Type B pancreatic cell (in vitro differentiated cells): ENCODE measurements around the gene PRRC2C. TPM values are rescaled to one million over a fixed set of nuclear protein-coding genes. Genes with fewer than 3 reads are reported as not detected.

Experiments used
- DNase-seq: peaks from one replicate; pipeline ENCODE4 v3.0.0; 2021; ENCODE audit warnings: mixed read lengths; ENCODE audit not compliant: unreplicated experiment; ENCODE audit errors: extremely low spot score
- H3K27ac Mint-ChIP-seq: 2 replicates; pipeline ENCODE4 v1.8.0; 2021; ENCODE audit warnings: mild to moderate bottlenecking, mixed read lengths
- H3K27me3 Mint-ChIP-seq: 2 replicates; pipeline ENCODE4 v1.8.0; 2021; ENCODE audit warnings: mixed read lengths
- H3K36me3 Mint-ChIP-seq: 2 replicates; pipeline ENCODE4 v1.8.0; 2021; ENCODE audit warnings: mixed read lengths
- H3K4me1 Mint-ChIP-seq: one replicate; pipeline ENCODE4 v1.8.0; 2021; ENCODE audit warnings: mixed read lengths; ENCODE audit not compliant: unreplicated experiment
- H3K4me3 Mint-ChIP-seq: 2 replicates; pipeline ENCODE4 v1.8.0; 2021; ENCODE audit warnings: mild to moderate bottlenecking, mixed read lengths
- H3K9me3 Mint-ChIP-seq: 2 replicates; pipeline ENCODE4 v1.8.0; 2021; ENCODE audit warnings: mixed read lengths
- total RNA-seq: library from RNA; stranded (reverse); gene quantifications from 2 replicates; pipeline ENCODE4 v1.2.1, GENCODE V29; 2021; ENCODE audit warnings: low replicate concordance
- TF ChIP-seq, protein P1 (sequence below): fragments of 200-600 bp; sonication (generic); conservative IDR thresholded peaks from 2 replicates; pipeline ENCODE4 v1.5.0; 2021; ENCODE audit warnings: antibody characterized with exemption, mild to moderate bottlenecking

Gene PRRC2C
- total RNA-seq, 1 donor from 2014 or later, result 172 TPM

DNA sequence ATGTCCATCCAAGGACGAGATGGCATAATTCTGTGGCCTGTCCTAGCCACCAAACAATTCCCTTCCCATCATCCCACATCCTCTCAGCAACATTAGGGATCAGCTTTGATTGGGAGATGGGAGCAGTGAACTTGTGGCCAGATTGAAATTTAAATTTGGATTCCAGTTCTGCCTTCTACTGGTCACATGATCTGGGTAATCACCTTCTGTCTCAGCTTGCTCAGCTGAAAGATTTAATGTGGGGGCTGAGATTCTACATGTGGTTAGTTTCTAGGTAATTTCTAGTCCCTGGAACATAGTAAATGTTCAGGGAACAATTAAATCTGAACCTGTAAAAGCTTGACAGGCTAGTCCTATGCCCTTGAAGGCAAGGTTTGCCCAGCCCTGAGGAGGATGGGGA lies 139.9 kb downstream of the PRRC2C start:
- Mint-ChIP-seq H3K4me3 (no peak overlapping the region), H3K27ac (no peak overlapping the region), H3K4me1 (peaks cover 6% of the 10 kb centered on the region), H3K9me3 (no peaks in the 10 kb centered on the region), H3K36me3 (no peaks in the 10 kb centered on the region), H3K27me3 (no peaks in the 10 kb centered on the region)
- no peak for DNase-seq
- TF ChIP-seq, protein P1, sequence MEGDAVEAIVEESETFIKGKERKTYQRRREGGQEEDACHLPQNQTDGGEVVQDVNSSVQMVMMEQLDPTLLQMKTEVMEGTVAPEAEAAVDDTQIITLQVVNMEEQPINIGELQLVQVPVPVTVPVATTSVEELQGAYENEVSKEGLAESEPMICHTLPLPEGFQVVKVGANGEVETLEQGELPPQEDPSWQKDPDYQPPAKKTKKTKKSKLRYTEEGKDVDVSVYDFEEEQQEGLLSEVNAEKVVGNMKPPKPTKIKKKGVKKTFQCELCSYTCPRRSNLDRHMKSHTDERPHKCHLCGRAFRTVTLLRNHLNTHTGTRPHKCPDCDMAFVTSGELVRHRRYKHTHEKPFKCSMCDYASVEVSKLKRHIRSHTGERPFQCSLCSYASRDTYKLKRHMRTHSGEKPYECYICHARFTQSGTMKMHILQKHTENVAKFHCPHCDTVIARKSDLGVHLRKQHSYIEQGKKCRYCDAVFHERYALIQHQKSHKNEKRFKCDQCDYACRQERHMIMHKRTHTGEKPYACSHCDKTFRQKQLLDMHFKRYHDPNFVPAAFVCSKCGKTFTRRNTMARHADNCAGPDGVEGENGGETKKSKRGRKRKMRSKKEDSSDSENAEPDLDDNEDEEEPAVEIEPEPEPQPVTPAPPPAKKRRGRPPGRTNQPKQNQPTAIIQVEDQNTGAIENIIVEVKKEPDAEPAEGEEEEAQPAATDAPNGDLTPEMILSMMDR, result no peak

DNA sequence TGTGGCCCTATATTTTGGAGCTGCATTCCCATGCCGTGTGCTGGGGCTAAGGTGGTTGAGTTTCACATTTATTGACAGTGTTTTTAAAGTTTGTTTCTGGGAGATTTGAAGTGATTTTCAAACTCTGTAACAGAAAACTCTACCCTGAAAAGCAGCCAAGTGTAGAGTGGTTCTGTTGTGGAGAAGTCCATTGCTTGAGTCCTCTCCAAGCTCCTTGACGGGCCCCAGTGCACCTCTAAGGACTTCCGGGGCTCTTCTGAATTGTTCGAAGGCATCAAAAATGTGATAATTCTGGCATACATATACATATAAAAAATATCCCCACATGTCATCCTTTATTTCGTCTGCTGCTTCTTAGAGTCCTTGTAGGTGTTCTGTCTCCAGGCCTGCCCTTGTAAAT lies 141.7 kb downstream of the PRRC2C start:
- no peak overlapping the region for H3K4me3 Mint-ChIP-seq
- no peaks in the 10 kb centered on the region for H3K36me3 Mint-ChIP-seq
- DNase-seq, result no peak
- H3K9me3 Mint-ChIP-seq, result no peaks in the 10 kb centered on the region
- no peak overlapping the region for H3K27ac Mint-ChIP-seq
- TF ChIP-seq, protein P1, result no peak
- H3K4me1 Mint-ChIP-seq, result peaks cover 3% of the 10 kb centered on the region
- H3K27me3 Mint-ChIP-seq, result peaks cover 4% of the 10 kb centered on the region

DNA sequence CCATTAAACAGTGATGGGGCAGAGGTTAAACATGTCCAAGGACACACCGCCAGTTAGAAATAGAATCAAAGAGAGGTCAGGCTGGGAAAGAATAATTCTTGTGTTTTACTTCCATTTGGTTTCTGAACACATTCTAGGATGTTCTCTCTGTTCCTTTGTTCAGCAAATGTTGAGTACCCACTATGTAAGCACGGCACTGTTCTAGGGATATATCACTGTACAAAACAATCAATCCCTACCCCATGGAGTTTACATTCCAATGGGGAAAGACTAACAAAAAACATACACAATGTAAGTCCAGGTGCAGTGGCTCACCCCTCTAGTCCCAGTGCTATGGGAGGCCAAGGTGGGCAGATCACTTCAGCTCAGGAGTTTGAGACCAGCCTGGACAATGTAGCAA lies 142.9 kb downstream of the PRRC2C start:
- H3K36me3 Mint-ChIP-seq, result no peaks in the 10 kb centered on the region
- no peaks in the 10 kb centered on the region for H3K4me1 Mint-ChIP-seq
- H3K9me3 Mint-ChIP-seq, result no peaks in the 10 kb centered on the region
- no peak for DNase-seq
- TF ChIP-seq, protein P1, result no peak
- peaks cover 10% of the 10 kb centered on the region for H3K27me3 Mint-ChIP-seq
- no peak overlapping the region for H3K27ac Mint-ChIP-seq
- no peak overlapping the region for H3K4me3 Mint-ChIP-seq

DNA sequence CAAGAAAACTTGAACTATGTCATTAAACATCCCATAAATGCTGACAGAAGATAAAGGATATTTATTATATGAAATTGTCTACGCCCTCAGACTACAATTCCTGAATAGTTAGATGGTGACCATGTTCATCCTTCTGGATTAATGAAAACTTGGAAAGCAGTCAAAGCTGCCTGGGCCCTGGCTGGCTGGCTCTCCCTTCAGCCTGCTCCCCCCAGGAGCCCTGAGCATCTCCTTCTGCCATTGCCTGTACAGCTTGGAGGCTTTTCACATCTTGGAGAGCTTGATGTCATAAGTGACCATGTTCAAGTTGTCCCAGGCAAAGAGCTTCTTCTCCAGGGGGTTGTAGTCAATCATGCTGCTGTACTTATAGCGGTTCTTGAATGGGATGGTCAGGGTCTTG lies 150.3 kb downstream of the PRRC2C start:
- no peak overlapping the region for H3K27ac Mint-ChIP-seq
- no peaks in the 10 kb centered on the region for H3K36me3 Mint-ChIP-seq
- no peak overlapping the region for H3K4me3 Mint-ChIP-seq
- peaks cover 7% of the 10 kb centered on the region for H3K27me3 Mint-ChIP-seq
- H3K9me3 Mint-ChIP-seq, result no peaks in the 10 kb centered on the region
- no peaks in the 10 kb centered on the region for H3K4me1 Mint-ChIP-seq
- TF ChIP-seq, protein P1, result no peak
- no peak for DNase-seq

DNA sequence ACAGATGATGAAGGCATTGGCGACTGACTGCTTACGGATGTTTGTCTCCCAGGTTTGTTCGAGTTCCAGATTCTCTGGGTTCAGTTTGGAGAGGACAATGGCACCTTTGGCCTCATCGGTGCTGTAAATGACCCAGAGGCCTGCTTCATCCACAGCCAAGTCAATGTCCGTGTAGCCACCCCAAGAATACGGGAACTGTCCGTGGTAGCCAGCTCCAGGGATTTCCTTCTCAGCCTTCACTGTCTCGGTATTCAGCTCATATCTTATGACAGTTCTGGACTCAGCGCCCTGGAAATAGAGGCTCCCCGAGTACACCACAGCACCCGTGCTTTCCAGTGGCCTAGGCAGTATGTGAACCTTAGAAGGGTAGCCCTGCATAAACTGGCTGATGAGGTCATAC lies 150.8 kb downstream of the PRRC2C start:
- H3K36me3 Mint-ChIP-seq, result no peaks in the 10 kb centered on the region
- H3K4me1 Mint-ChIP-seq, result no peaks in the 10 kb centered on the region
- no peak overlapping the region for H3K4me3 Mint-ChIP-seq
- H3K9me3 Mint-ChIP-seq, result no peaks in the 10 kb centered on the region
- no peak overlapping the region for H3K27ac Mint-ChIP-seq
- no peak for DNase-seq
- TF ChIP-seq, protein P1, result no peak
- peaks cover 7% of the 10 kb centered on the region for H3K27me3 Mint-ChIP-seq
